GM12875 (cell line): ENCODE results near the gene EXOSC7.
A peak's percentile ranks its signal among the peaks of the same experiment; 100 is the strongest.
"Not testable (repeated sequence)": the region's sequence is repeated elsewhere in the genome, so short reads cannot be mapped to it uniquely, and the experiment has no call there.

Experiments used
- H3K4me3 ChIP-seq: one replicate; pipeline ENCODE4 v1.5.1; 2011; ENCODE audit warnings: low read depth, low read length, control low read depth
- TF ChIP-seq, protein P1 (sequence below): IDR thresholded peaks from 2 replicates; pipeline ENCODE4 v1.5.1; 2011; ENCODE audit warnings: low read depth, mild to moderate bottlenecking, control low read depth, inconsistent platforms, low read length, moderate library complexity, borderline replicate concordance; ENCODE audit not compliant: insufficient read depth

EXOSC7 gene

DNA sequence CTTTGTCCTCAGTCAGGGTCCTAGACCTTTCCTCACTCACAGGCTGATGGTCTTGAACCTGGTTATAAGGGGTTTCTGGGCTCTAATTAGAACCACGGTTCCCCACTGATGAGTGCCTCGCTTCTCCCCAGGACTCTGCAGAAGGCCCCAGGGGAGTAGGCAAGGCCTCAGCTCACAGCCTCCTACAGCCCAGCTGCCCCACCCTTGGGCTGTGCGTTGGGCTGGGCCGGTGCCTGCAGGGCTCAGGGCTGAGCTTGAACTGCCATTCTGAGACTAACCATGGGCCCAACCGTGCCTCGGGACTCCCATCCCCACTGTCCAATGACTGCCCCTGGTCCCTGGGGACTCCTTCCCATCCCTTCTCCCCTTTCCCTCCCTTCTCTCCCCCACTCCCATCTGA is 75.6 kb downstream of the EXOSC7 start:
- H3K4me3 ChIP-seq = no peak overlapping the region
- TF ChIP-seq, protein P1, sequence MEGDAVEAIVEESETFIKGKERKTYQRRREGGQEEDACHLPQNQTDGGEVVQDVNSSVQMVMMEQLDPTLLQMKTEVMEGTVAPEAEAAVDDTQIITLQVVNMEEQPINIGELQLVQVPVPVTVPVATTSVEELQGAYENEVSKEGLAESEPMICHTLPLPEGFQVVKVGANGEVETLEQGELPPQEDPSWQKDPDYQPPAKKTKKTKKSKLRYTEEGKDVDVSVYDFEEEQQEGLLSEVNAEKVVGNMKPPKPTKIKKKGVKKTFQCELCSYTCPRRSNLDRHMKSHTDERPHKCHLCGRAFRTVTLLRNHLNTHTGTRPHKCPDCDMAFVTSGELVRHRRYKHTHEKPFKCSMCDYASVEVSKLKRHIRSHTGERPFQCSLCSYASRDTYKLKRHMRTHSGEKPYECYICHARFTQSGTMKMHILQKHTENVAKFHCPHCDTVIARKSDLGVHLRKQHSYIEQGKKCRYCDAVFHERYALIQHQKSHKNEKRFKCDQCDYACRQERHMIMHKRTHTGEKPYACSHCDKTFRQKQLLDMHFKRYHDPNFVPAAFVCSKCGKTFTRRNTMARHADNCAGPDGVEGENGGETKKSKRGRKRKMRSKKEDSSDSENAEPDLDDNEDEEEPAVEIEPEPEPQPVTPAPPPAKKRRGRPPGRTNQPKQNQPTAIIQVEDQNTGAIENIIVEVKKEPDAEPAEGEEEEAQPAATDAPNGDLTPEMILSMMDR = no peak

DNA sequence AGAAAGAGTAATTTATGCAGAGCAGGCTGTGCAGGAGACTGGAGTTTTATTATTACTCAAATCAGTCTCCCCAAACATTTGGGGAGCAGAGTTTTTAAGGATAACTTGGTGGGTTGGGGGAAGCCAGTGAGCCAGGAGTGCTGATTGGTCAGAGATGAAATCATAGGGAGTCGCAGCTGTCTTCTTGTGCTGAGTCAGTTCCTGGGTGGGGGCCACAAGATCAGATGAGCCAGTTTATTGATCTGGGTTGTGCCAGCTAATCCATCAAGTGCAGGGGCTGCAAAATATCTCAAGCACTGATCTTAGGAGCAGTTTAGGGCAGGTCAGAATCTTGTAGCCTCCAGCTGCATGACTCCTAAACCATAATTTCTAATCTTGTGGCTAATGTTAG is 77.8 kb downstream of the EXOSC7 start:
- not testable (repeated sequence) for H3K4me3 ChIP-seq

DNA sequence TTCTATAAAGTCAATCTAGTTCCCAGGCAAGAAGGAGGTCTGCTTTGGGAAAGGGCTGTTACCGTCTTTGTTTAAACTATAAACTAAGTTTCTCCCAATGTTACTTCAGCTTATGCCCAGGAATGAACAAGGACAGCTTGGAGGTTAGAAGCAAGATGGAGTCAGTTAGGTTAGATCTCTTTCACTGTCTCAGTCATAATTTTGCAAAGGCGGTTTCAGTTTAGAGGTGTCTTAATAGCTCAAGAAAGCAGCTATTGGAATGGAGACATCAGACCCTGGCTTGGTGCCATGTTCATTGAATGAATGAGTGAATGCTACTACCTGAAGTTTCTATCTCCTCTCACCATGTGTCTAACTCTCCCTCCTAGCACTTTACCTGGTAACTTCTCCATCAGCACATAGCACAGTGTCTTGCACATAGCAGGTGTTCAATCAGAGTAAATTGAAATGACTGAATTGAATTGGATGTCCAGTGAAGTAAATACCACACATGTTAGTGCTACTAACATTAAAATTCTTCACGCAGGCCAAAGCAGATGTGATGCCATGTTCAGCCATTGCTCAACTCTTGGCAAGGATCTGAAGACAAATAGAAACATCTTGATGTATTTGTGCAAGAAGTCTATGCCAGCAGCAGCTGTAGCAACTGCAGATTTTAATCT is 78.3 kb downstream of the EXOSC7 start:
- no peak overlapping the region for H3K4me3 ChIP-seq
- TF ChIP-seq, protein P1 = no peak

DNA sequence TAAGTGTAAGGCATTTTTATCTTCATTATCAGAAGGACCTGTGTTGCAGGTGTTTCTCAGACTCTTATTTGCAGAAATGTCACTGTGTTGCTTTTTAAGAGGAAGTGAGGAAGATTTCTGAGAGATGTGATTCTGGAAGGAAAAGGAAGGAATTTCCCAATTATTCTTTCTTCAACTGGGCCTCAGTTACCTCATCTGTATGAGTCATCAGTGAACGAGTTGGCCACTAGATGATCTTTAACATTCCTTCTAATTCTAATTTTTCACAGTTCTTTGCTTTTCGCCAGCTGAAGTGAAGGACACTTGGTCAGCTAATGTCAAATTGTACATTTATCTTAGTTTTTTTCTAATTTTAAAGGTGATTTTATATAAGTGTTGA is 79.0 kb downstream of the EXOSC7 start:
- H3K4me3 ChIP-seq = no peak overlapping the region
- TF ChIP-seq, protein P1 = no peak

DNA sequence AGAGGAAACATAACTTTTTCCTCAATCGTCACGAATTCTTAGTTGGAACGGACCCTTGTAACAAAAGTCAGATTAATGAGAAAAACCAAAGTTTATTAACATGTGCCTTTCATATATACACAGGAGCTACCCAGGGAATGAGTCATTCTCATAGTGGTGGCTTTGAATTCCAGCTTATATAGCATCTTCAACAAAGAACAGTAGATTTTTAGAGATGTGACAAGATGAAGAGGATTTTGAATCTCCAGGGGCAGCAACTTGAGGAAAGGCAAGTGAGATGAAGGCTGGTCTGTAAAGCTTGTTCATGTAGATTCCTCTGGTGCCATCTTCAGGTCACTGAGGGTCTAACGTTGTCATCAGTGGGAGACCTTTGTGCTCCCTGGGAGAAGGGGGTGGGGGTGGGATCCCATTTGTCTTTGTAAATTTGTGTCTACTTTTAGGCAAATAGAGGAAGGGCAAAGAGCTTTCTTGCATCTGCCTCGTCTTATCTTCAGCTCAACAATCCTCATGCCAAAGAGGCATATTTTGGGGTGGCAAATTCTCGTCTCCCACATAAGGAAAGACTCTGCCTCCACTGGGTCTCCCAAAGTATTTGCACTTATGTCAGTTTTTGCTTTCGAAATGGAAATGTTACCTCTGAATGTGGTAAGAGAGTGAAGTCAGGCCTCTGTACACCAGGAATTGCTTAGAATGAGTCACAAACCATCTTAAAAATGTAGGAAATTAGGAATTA is 79.5 kb downstream of the EXOSC7 start:
- TF ChIP-seq, protein P1 = peak; percentile 49; the same call in 1 of the 2 replicates
- no peak overlapping the region for H3K4me3 ChIP-seq

DNA sequence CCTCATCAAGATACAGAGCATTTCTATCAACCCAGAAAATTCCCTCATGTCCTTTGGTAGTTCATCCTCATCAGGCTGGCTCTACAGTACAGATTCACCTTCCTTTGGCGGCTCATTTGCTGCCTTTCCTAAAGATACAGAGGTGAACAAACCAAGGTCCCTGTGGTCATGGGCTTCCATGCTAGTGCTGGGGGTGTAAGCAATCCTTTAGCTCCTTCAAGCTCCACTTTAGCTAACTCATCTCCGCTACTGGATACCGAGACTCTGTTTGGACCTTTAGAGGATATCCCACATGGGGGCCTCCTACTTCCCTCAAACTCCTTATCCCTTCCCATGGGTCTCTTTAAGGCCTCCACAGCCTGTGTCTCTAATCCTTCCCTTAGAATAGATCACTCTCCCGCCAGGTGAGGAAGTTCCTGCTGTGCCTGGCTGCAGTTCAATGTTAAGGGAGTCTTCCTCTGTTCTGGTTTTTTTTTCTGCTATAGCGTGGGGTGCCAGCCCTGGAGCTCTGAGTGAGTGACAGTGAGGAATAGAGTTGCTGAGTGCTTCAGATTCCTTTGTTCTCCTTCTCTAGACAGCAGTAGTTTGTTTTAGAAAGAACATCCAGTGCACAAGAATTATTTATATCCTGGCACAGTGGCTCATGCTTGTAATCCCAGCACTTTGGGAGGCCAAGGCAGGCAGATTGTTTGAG is 80.7 kb downstream of the EXOSC7 start:
- no peak overlapping the region for H3K4me3 ChIP-seq
- TF ChIP-seq, protein P1 = no peak

DNA sequence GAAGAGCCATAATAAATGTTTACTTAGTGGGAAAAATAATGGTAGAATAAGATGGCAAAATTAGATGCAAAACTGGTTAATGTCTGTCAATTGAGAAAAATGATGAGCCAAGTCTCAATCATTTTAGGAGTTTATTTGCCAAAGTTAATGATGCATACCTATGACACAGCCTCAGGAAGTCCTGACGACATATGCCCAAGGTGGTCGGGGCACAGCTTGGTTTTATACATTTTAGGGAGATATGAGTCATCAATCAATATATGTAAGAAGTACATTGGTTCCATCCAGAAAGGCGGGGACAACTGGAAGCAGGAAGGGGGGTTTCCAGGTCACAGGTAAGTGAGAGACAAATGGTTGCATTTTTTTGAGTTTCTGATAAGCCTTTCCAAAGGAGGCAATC is 81.5 kb downstream of the EXOSC7 start:
- no peak overlapping the region for H3K4me3 ChIP-seq
- TF ChIP-seq, protein P1 = no peak
